ENCODE data around the gene MAP7D3. TPM values are rescaled to one million over a fixed set of nuclear protein-coding genes. Genes with fewer than 3 reads are reported as not detected.

MAP7D3 gene
- total and polyA plus RNA-seq, 10 of the 15 experiments (the other 5 are each of a cell fraction or from before 2014, with no cell fraction given): 9.1 to 24.0 (median 11.0) TPM

GRCh38 chrX:136203438-136203837 is 47.8 kb downstream of the MAP7D3 start:
- POLR2A ChIA-PET: no interaction called here
- BruUV-seq (replicated peaks): no TSS peak
- H3K79me2 ChIP-seq (ENCODE audit: control insufficient read depth, insufficient read depth, low read length): no peaks in the 10 kb centered on the region
- H3K36me3 ChIP-seq (ENCODE audit: control insufficient read depth in 2 of 2, insufficient read depth in 2 of 2, low read length in 1 of 2): no peaks in the 10 kb centered on the region
- no peaks in the 10 kb centered on the region for H3K4me1 ChIP-seq (ENCODE audit: control insufficient read depth, insufficient read depth, low read length)
- no peak for DNase-seq (ENCODE audit: low read depth, low spot score)
- no peak overlapping the region for H2AFZ ChIP-seq (ENCODE audit: control insufficient read depth, low read depth, low read length)
- FAIRE-seq: no peak
- no peaks in the 10 kb centered on the region; a peak in 1 of 4 replicates for H3K27me3 ChIP-seq (replicated peaks in 1 of 2; ENCODE audit: control insufficient read depth in 2 of 2, insufficient read depth in 2 of 2, low read length in 1 of 2)
- H4K20me1 ChIP-seq (ENCODE audit: control insufficient read depth, insufficient read depth): no peaks in the 10 kb centered on the region
- no peak overlapping the region for H3K9ac ChIP-seq (ENCODE audit: control insufficient read depth, insufficient read depth, low read length)
- RAD21 ChIA-PET (ENCODE audit: unreplicated experiment): no interaction called here
- in situ Hi-C loops (cut with MboI) (no loop called here), intact Hi-C loops (cut with micrococcal nuclease; ENCODE audit: unreplicated experiment) (no loop called here)
- no peak overlapping the region for H3K4me2 ChIP-seq (ENCODE audit: control insufficient read depth, insufficient read depth)
- 0 out of 3 replicates have a peak, but pooled peaks have one; percentile 21 for ATAC-seq
- no peak overlapping the region for H3K4me3 ChIP-seq
- no peaks in the 10 kb centered on the region for H3K9me3 ChIP-seq (replicated peaks; ENCODE audit: control insufficient read depth, insufficient read depth, low read length)
- CTCF ChIA-PET: interaction anchor here (0.8 to 2.5 kb wide), 4 partner anchors 18 to 175 kb away, joined by 3 to 5 read pairs (median 4); no protein-coding TSS in a partner anchor
- no peak overlapping the region for H3K27ac ChIP-seq (ENCODE audit: control insufficient read depth, insufficient read depth)
- SMC1A ChIA-PET (ENCODE audit: uncharacterized antibody, unreplicated experiment): interaction anchor here (1.3 kb wide), 1 partner anchor 47 kb away, joined by 3 read pairs; no protein-coding TSS in a partner anchor
- TF ChIP-seq NR2C2 (IDR thresholded peaks at IDR 0.05; ENCODE audit: borderline replicate concordance, control insufficient read depth, insufficient read length, low read depth) (no peak), POU2F2 (IDR thresholded peaks at IDR 0.05; ENCODE audit: borderline replicate concordance, low read depth, low read length) (no peak), EZH2 (IDR thresholded peaks at IDR 0.05; ENCODE audit: borderline replicate concordance, control insufficient read depth, low read depth, low read length) (no peak), NFYA (IDR thresholded peaks at IDR 0.05; ENCODE audit: borderline replicate concordance, low read depth, low read length) (no peak), TBL1XR1 (IDR thresholded peaks at IDR 0.05; ENCODE audit: low read depth, low read length) (no peak)

DNA sequence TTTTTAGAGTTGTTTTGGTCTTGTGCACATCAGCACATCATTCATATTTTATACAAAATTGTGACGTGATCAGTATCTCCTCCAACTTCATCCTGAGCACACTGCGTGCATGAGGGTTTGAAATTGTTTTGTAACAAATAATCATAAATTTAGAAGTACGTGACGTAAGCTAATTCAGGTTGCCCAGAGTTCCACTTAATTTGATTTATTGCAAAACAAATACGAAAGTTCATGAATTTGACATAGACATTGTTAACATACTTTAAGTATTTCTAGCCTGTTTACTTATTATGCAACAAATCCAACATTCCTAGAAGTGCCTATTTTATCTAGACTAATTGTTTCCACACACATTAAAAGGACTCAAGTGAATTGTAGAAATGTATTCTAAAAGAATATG is 48.3 kb downstream of the MAP7D3 start:
- H3K9ac ChIP-seq (ENCODE audit: control insufficient read depth, insufficient read depth, low read length): no peak overlapping the region
- SMC1A ChIA-PET (ENCODE audit: uncharacterized antibody, unreplicated experiment): interaction anchor here (0.7 to 1.3 kb wide), 2 partner anchors 12 to 47 kb away, joined by 3 read pairs; no protein-coding TSS in a partner anchor
- H4K20me1 ChIP-seq (ENCODE audit: control insufficient read depth, insufficient read depth): no peaks in the 10 kb centered on the region
- CTCF ChIA-PET: interaction anchor here (0.6 to 2.5 kb wide), 4 partner anchors 17 to 762 kb away, joined by 3 to 5 read pairs (median 4); no protein-coding TSS in a partner anchor
- FAIRE-seq: no peak
- no TSS peak for BruUV-seq (replicated peaks)
- H3K27ac ChIP-seq (ENCODE audit: control insufficient read depth, insufficient read depth): no peak overlapping the region
- DNase-seq (ENCODE audit: low read depth, low spot score): no peak
- POLR2A ChIA-PET: no interaction called here
- in situ Hi-C loops (cut with MboI): no loop called here
- H3K9me3 ChIP-seq (replicated peaks; ENCODE audit: control insufficient read depth, insufficient read depth, low read length): no peaks in the 10 kb centered on the region
- no peak overlapping the region for H3K4me2 ChIP-seq (ENCODE audit: control insufficient read depth, insufficient read depth)
- no peaks in the 10 kb centered on the region for H3K36me3 ChIP-seq (ENCODE audit: control insufficient read depth in 2 of 2, insufficient read depth in 2 of 2, low read length in 1 of 2)
- WGBS (ENCODE audit: insufficient coverage, insufficient replicate concordance, low lambda C conversion rate, missing lambda C conversion rate): 44% methylated on average over 5 of the region's 5 CpGs
- H2AFZ ChIP-seq (ENCODE audit: control insufficient read depth, low read depth, low read length): no peak overlapping the region
- ATAC-seq: no peak
- H3K79me2 ChIP-seq (ENCODE audit: control insufficient read depth, insufficient read depth, low read length): no peaks in the 10 kb centered on the region
- no peak overlapping the region for H3K4me3 ChIP-seq
- intact Hi-C loops (cut with micrococcal nuclease; ENCODE audit: unreplicated experiment): no loop called here
- H3K4me1 ChIP-seq (ENCODE audit: control insufficient read depth, insufficient read depth, low read length): no peaks in the 10 kb centered on the region
- RAD21 ChIA-PET (ENCODE audit: unreplicated experiment): no interaction called here
- no peaks in the 10 kb centered on the region; a peak in 1 of 4 replicates for H3K27me3 ChIP-seq (replicated peaks in 1 of 2; ENCODE audit: control insufficient read depth in 2 of 2, insufficient read depth in 2 of 2, low read length in 1 of 2)
- TF ChIP-seq SP1 (IDR thresholded peaks at IDR 0.05; ENCODE audit: low read depth, low read length): no peak
- no peak for TF ChIP-seq BCL3 (IDR thresholded peaks at IDR 0.05; ENCODE audit: borderline replicate concordance, insufficient read depth, low read depth, low read length, poor library complexity, severe bottlenecking)
- TF ChIP-seq, protein P1, sequence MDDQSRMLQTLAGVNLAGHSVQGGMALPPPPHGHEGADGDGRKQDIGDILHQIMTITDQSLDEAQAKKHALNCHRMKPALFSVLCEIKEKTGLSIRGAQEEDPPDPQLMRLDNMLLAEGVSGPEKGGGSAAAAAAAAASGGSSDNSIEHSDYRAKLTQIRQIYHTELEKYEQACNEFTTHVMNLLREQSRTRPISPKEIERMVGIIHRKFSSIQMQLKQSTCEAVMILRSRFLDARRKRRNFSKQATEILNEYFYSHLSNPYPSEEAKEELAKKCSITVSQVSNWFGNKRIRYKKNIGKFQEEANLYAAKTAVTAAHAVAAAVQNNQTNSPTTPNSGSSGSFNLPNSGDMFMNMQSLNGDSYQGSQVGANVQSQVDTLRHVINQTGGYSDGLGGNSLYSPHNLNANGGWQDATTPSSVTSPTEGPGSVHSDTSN (IDR thresholded peaks at IDR 0.05; ENCODE audit: insufficient replicate concordance, low read depth, low read length): no peak
- no peak for TF ChIP-seq MXI1 (IDR thresholded peaks at IDR 0.05; ENCODE audit: low read depth, low read length)
- no peak for TF ChIP-seq STAT3 (IDR thresholded peaks at IDR 0.05; ENCODE audit: low read depth, low read length)
- TF ChIP-seq FOXK2 (IDR thresholded peaks at IDR 0.05): no peak
- no peak for TF ChIP-seq CBX5 (IDR thresholded peaks at IDR 0.05; ENCODE audit: low read depth)
- TF ChIP-seq SUZ12 (IDR thresholded peaks at IDR 0.05; ENCODE audit: unreplicated experiment): no peak
- TF ChIP-seq ZZZ3 (IDR thresholded peaks at IDR 0.05; ENCODE audit: control insufficient read depth, insufficient read length, low read depth): no peak
- TF ChIP-seq GATAD2B (conservative IDR thresholded peaks at IDR 0.05; ENCODE audit: low read depth): no peak

Data from GM12878 (cell line).